Endothelial cell of umbilical vein (primary cell): ENCODE results near the gene HRH3. TPM values are rescaled to one million over a fixed set of nuclear protein-coding genes. Genes with fewer than 3 reads are reported as not detected.

ENCODE experiments used
- BruUV-seq: library from RNA; stranded (reverse); fragments of 400-500 nt; replicated peaks from 2 replicates; lab custom pipeline; 2021; lab: Mats Ljungman, UMichigan
- CTCF ChIA-PET: fragments of 300-600, 350-600 bp; sonication (Branson Sonifier 250); formaldehyde crosslinking; loops from one replicate; lab custom pipeline; 2021; ENCODE audit warnings: antibody characterized with exemption, inconsistent platforms; lab: Charles Lee
- POLR2A ChIA-PET: fragments of 300-600, 350-600 bp; sonication (Branson Sonifier 250); formaldehyde crosslinking; loops from one replicate; lab custom pipeline; 2021; ENCODE audit warnings: antibody characterized with exemption, inconsistent platforms; lab: Charles Lee
- DNase-seq: peaks from one replicate; pipeline ENCODE4 v3.0.0-alpha.2; 2011; ENCODE audit warnings: low read depth, low spot score
- FAIRE-seq: peaks from 2 replicates; lab custom pipeline; 2011; peaks lifted over from hg19 to GRCh38; lab: Jason Lieb, UNC
- H2AFZ ChIP-seq: 2 replicates; pipeline ENCODE4 v1.6.0; 2012; ENCODE audit warnings: low read depth, low read length, control low read depth, inconsistent platforms
- H3K27ac ChIP-seq: 2 replicates; pipeline ENCODE4 v1.5.1; 2011; ENCODE audit warnings: low read depth, mild to moderate bottlenecking, control low read depth, low read length, moderate library complexity; ENCODE audit not compliant: insufficient read depth
- H3K27me3 ChIP-seq, 2 experiments: 2 replicates each; pipeline versions ENCODE4 v1.6.0 to v1.6.1; 2011; ENCODE audit warnings: low read length in 2 of 2, mixed read lengths in 1 of 2; ENCODE audit not compliant: control insufficient read depth in 2 of 2, insufficient read depth in 2 of 2
- H3K36me3 ChIP-seq, 2 experiments: 2 replicates in 1 of 2; 3 replicates in 1 of 2; pipeline ENCODE4 v1.5.1; 2011; ENCODE audit warnings: low read length in 2 of 2, mild to moderate bottlenecking in 1 of 2, moderate library complexity in 1 of 2; ENCODE audit not compliant: control insufficient read depth in 2 of 2, insufficient read depth in 2 of 2; ENCODE audit errors: extremely low read depth in 1 of 2
- H3K4me1 ChIP-seq: 3 replicates; pipeline ENCODE4 v1.5.1; 2011; ENCODE audit warnings: mild to moderate bottlenecking, low read length; ENCODE audit not compliant: control insufficient read depth, insufficient read depth; ENCODE audit errors: extremely low read depth
- H3K4me2 ChIP-seq: 2 replicates; pipeline ENCODE4 v1.6.1; 2011; ENCODE audit warnings: low read length, control low read depth, mixed read lengths; ENCODE audit not compliant: insufficient read depth
- H3K4me3 ChIP-seq, 3 experiments: fragments of 200-600 bp in 1 of 3; sonication (generic), shearing (Covaris generic) in 1 of 3; replicated peaks in 1 of 3; 2 replicates each; pipeline ENCODE4 v1.5.1; 2011 to 2016; ENCODE audit warnings: control low read depth in 3 of 3, low read length in 3 of 3, mild to moderate bottlenecking in 2 of 3, inconsistent platforms in 1 of 3, low read depth in 1 of 3, moderate library complexity in 1 of 3; ENCODE audit not compliant: insufficient read depth in 1 of 3
- H3K79me2 ChIP-seq: 2 replicates; pipeline ENCODE4 v1.6.0; 2012; ENCODE audit warnings: low read length, inconsistent platforms; ENCODE audit not compliant: control insufficient read depth, insufficient read depth
- H3K9ac ChIP-seq: replicated peaks from 2 replicates; pipeline ENCODE3; 2011; ENCODE audit warnings: low read length, control low read depth; ENCODE audit not compliant: insufficient read depth; ENCODE audit errors: extremely low read depth
- H3K9me1 ChIP-seq: replicated peaks from 3 replicates; pipeline ENCODE4 v1.6.0; 2011; ENCODE audit warnings: mild to moderate bottlenecking, low read length; ENCODE audit not compliant: control insufficient read depth, insufficient read depth; ENCODE audit errors: extremely low read depth
- H3K9me3 ChIP-seq: replicated peaks from 2 replicates; pipeline ENCODE4 v1.5.1; 2012; ENCODE audit warnings: low read length, inconsistent platforms; ENCODE audit not compliant: control insufficient read depth, insufficient read depth
- H4K20me1 ChIP-seq: replicated peaks from 2 replicates; pipeline ENCODE3; 2011; ENCODE audit warnings: mild to moderate bottlenecking, low read length; ENCODE audit not compliant: control insufficient read depth, insufficient read depth; ENCODE audit errors: extremely low read depth
- CTCF ChIP-seq, 2 donors: IDR thresholded peaks; 1 replicate in 1 of 2; 2 replicates in 1 of 2; pipeline ENCODE4 v1.5.1; 2011; ENCODE audit warnings: low read length in 2 of 2, mild to moderate bottlenecking in 2 of 2, moderate library complexity in 2 of 2, control low read depth in 1 of 2, inconsistent platforms in 1 of 2, low read depth in 1 of 2; ENCODE audit not compliant: insufficient read depth in 1 of 2; ENCODE audit errors: extremely low read depth in 1 of 2
- EZH2 ChIP-seq: IDR thresholded peaks from 2 replicates; pipeline ENCODE4 v1.6.1; 2012; ENCODE audit warnings: borderline replicate concordance, low read depth, mild to moderate bottlenecking, moderate library complexity, low read length, inconsistent platforms; ENCODE audit not compliant: severe bottlenecking
- FOS ChIP-seq: IDR thresholded peaks from 2 replicates; pipeline ENCODE4 v1.6.1; 2011; ENCODE audit warnings: mild to moderate bottlenecking, low read length, moderate library complexity, borderline replicate concordance; ENCODE audit not compliant: insufficient read depth
- GATA2 ChIP-seq: IDR thresholded peaks from 2 replicates; pipeline ENCODE4 v1.7.0; 2011; ENCODE audit warnings: low read depth, mild to moderate bottlenecking, moderate library complexity, mixed read lengths, low read length; ENCODE audit not compliant: insufficient read length, insufficient read depth
- JUN ChIP-seq: IDR thresholded peaks from 2 replicates; pipeline ENCODE4 v1.6.1; 2011; ENCODE audit warnings: borderline replicate concordance, low read depth; ENCODE audit not compliant: insufficient read length, insufficient read depth
- MAX ChIP-seq: IDR thresholded peaks from 2 replicates; pipeline ENCODE4 v1.6.1; 2011; ENCODE audit not compliant: insufficient read depth, insufficient read length
- MYC ChIP-seq: IDR thresholded peaks from one replicate; pipeline ENCODE4 v1.6.1; 2011; ENCODE audit warnings: mild to moderate bottlenecking, low read depth, low read length
- POLR2A ChIP-seq: IDR thresholded peaks from 2 replicates; pipeline ENCODE4 v1.6.1; 2012; ENCODE audit warnings: low read depth, mild to moderate bottlenecking, control low read depth, low read length
- POLR2AphosphoS5 ChIP-seq: IDR thresholded peaks from 2 replicates; pipeline ENCODE4 v1.6.1; 2012; ENCODE audit warnings: low read depth, mild to moderate bottlenecking, control low read depth, low read length, moderate library complexity; ENCODE audit not compliant: insufficient read depth
- dilution Hi-C: fragments of 300-500 bp; cut with MboI; formaldehyde crosslinking; loops from one replicate; pipeline ENCODE4 v1.15.0; 2019; ENCODE audit warnings: low sequenced_read_pairs; ENCODE audit not compliant: extremely low pct_ligation_motif_present
- intact Hi-C: fragments of 100-400 bp; cut with micrococcal nuclease; formaldehyde crosslinking; loops from one replicate; pipeline ENCODE4 v1.10.0; 2022
- polyA plus RNA-seq, 4 experiments: library from polyadenylated mRNA; depleted of rRNA in 3 of 4; stranded (reverse) in 3 of 4; unstranded in 1 of 4; fragments of >200 nt; gene quantifications; 2 replicates each; pipeline versions ENCODE4 v1.2.1 to v1.2.3, GENCODE V29; 2011 to 2012; ENCODE audit warnings: missing spikeins in 1 of 4
- total RNA-seq: library from RNA; stranded (reverse); gene quantifications from 2 replicates; pipeline ENCODE4 v1.2.3, GENCODE V29; 2021

The HRH3 gene
- total and polyA plus RNA-seq, 2 donors (not counting 3 experiments of a cell fraction or from before 2014, with no cell fraction given): not detected

GRCh38 chr20:62243906-62244515 lies 23.9 kb upstream of the HRH3 start:
- peaks cover 3% of the 10 kb centered on the region for H3K79me2 ChIP-seq
- CTCF ChIA-PET: no interaction called here
- H3K36me3 ChIP-seq: peaks cover 0 to 6% of the 10 kb centered on the region in 2 experiments
- H4K20me1 ChIP-seq: no peaks in the 10 kb centered on the region
- DNase-seq (no peak), FAIRE-seq (no peak)
- H3K9ac ChIP-seq: no peak overlapping the region
- no peak overlapping the region for H3K27ac ChIP-seq
- POLR2A ChIA-PET: no interaction called here
- H3K4me1 ChIP-seq: peaks cover 4% of the 10 kb centered on the region
- no peak overlapping the region for H2AFZ ChIP-seq
- no peak for TF ChIP-seq MYC
- no peak for TF ChIP-seq GATA2
- no peak for TF ChIP-seq CTCF (IDR thresholded peaks at IDR 0.05; ENCODE audit: extremely low read depth in 1 of 2, insufficient read depth in 1 of 2, low read depth in 1 of 2, low read length in 2 of 2)
- TF ChIP-seq POLR2A: no peak
- no peak for TF ChIP-seq JUN
- no peak for TF ChIP-seq EZH2
- no peak for TF ChIP-seq FOS
- TF ChIP-seq POLR2AphosphoS5: no peak
- no peak for TF ChIP-seq MAX
- no peak overlapping the region for H3K4me3 ChIP-seq
- H3K27me3 ChIP-seq: no peaks in the 10 kb centered on the region
- BruUV-seq: no TSS peak
- H3K9me1 ChIP-seq: no peaks in the 10 kb centered on the region
- no peaks in the 10 kb centered on the region for H3K9me3 ChIP-seq
- dilution Hi-C loops (no loop called here), intact Hi-C loops (no loop called here)
- H3K4me2 ChIP-seq: no peak overlapping the region
